GM18519 (cell line): Measurements from ENCODE around the gene SMO.
"Not testable (repeated sequence)": the region's sequence is repeated elsewhere in the genome, so short reads cannot be mapped to it uniquely, and the experiment has no call there.

ENCODE experiments used
- ATAC-seq: cut with Tn5 transposase; IDR thresholded peaks from one replicate; pipeline ENCODE4 v1.9.1; 2021; ENCODE audit warnings: mild to moderate bottlenecking, moderate library complexity; ENCODE audit not compliant: unreplicated experiment, low FRiP score

SMO gene

DNA sequence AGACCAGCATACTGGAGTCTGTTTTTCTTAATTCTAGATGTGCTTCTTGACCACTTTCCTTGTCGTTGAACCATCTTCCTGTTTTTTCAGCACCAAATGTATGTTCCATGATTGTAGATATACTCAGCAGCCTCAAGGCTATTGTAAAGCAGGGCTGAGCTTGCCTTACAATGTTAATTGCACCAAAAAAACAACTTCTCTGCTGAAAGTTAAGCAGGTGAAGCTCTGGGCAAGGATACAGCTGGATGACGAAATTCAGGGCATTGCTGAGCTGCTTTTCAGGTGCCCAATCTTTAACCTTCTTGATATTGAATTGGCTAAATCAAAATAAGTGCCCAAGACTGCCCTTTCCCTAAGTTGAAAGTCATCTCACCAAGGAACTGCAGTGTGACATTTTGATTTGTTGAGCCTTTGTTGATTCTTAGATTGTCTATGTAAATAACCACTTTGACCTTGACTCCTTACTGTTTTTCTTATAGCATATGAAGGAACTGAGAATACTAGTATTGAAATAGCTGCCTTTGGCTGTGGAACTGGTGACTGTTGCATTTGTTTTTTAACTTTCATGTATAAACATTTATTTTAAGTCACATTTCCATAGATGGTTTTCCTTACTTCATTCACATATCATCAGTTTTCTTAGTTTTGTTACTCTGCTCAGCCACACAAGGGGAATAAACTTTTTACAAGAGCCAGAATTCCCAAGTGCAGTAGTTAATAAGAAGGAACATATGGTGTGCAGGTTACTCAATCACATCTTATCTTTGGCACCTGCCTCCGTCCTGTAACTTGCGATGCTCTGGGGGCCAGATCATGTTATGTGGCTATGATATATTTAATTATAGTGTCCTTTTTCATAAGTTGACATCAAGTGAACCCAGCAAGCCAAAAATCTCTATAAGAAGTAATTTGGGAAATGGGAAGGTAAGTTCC, 39.5 kb downstream of the SMO start:
- no peak for ATAC-seq

- no peak for ATAC-seq
These were observed 40.2 kb downstream of the SMO start for GRCh38 chr7:129228633-129229032.

DNA sequence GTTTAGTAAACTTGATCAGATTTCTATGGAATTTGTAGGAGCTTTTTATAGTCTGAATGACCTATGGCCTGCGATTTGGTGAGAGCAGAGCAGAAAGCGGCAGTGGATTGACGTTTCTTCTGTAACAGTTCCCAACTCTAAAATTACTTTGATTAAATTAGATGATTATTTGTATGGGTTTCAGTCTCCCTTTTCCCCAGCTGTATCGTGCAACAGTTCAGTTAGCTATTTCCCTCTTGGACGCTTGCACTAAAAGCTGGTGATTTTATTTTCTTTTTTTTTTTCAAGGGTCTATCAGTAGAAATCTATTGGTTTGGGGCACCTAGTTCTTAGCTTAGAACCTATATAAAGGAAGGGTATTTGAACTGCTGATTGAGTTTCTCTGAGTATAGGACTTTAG, 43.2 kb downstream of the SMO start:
- ATAC-seq = no peak

DNA sequence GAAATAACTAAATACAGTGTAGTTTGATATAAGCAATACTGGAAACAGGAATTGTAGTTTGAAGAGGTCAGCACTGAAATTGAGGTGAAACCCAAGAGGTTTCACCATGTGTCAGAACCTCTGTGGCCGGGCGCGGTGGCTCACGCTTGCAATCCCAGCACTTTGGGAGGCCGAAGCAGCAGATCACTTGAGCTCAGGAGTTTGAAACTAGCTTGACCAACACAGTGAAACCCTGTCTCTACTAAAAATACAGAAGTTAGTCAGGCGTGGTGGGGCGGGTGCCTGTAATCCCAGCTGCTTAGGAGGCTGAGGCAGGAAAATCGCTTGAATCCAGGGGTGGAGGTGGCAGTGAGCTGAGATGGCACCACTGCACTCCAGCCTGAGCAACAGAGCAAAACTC, 50.1 kb downstream of the SMO start:
- no peak for ATAC-seq

- ATAC-seq = no peak
These were observed 51.8 kb downstream of the SMO start for GRCh38 chr7:129240119-129240820.

- ATAC-seq = no peak
These were observed 55.8 kb downstream of the SMO start for GRCh38 chr7:129244220-129244619.

GRCh38 chr7:129245533-129245932, 57.1 kb downstream of the SMO start:
- ATAC-seq = no peak

- no peak for ATAC-seq
These were observed 58.7 kb downstream of the SMO start for GRCh38 chr7:129247087-129247486.

- ATAC-seq = no peak
These were observed 63.7 kb downstream of the SMO start for GRCh38 chr7:129252128-129252527.

- ATAC-seq = not testable (repeated sequence)
These were observed 64.2 kb downstream of the SMO start for GRCh38 chr7:129252603-129253002.

- no peak for ATAC-seq
These were observed 67.4 kb downstream of the SMO start for GRCh38 chr7:129255800-129256199.

- no peak for ATAC-seq
These were observed 67.8 kb downstream of the SMO start for GRCh38 chr7:129256221-129256620.

DNA sequence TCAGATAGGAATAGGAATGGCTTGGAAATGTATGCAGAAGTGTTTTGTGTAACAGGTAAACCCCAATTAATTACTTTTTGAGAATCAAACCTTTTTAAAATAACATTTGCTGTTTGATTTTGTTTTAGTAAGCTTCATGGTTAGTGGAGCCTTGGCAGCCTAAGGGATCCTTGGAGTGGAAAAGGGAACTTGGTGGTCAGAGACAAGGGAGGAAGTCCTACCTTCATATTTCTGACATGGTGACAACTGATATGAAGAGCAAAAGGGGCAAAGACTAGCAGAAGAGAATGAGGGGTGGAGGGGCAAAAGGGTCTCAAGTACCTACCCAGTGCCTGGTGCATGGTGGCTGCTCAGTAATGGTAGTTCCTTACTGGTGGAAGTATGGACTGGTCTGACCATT, 68.7 kb downstream of the SMO start:
- ATAC-seq = no peak

GRCh38 chr7:129258649-129259389, 70.4 kb downstream of the SMO start:
- no peak for ATAC-seq

DNA sequence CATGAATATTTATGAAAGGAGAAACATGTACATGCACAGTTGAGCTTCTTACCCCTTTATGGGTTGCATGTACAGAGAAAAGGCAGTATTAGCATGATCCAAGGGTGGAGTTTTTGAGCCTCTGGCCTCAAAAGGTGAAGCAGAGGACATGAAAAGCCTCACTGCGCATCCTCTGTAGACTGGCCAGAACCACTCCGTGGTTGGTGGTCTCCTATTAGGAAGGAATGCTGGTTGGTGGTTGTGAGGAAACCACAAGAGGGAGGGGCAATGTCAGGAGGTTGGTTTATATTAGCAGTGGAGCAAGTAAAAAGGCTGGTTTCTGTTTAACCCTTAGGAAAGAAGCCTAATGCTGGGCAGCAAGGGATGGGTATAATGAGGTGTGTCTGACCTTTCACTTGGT, 73.9 kb downstream of the SMO start:
- ATAC-seq = no peak
